WI38 (cell line): ENCODE results near the gene TMTC2.

Experiments used
- H3K4me3 ChIP-seq: 2 replicates; pipeline ENCODE4 v1.5.1; 2011; ENCODE audit warnings: low read depth, mild to moderate bottlenecking, control low read depth, low read length
- TF ChIP-seq, protein P1 (sequence below): IDR thresholded peaks from 2 replicates; pipeline ENCODE4 v1.5.1; 2012; ENCODE audit warnings: low read depth, mild to moderate bottlenecking, control low read depth, low read length

TMTC2 gene

DNA sequence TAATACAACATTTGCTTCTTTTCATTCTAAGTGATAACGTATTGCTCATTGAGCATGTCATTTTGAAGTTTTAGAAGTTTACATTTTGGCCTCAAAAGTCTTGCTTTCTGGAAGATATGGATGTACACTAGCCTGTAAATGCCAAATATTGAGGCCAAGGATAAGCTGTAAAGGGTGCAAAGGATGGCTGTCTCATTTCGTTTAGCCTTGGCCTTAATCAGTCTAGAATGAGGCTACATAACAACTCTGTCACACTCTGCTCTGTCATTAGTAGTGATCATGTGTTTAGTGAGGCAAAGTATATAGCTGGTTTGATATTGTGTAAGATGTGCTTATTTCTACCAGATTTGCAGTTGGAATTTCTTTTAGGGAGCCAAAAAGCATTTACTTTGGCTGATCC, 344.5 kb downstream of the TMTC2 start:
- H3K4me3 ChIP-seq, result no peak overlapping the region
- TF ChIP-seq, protein P1, sequence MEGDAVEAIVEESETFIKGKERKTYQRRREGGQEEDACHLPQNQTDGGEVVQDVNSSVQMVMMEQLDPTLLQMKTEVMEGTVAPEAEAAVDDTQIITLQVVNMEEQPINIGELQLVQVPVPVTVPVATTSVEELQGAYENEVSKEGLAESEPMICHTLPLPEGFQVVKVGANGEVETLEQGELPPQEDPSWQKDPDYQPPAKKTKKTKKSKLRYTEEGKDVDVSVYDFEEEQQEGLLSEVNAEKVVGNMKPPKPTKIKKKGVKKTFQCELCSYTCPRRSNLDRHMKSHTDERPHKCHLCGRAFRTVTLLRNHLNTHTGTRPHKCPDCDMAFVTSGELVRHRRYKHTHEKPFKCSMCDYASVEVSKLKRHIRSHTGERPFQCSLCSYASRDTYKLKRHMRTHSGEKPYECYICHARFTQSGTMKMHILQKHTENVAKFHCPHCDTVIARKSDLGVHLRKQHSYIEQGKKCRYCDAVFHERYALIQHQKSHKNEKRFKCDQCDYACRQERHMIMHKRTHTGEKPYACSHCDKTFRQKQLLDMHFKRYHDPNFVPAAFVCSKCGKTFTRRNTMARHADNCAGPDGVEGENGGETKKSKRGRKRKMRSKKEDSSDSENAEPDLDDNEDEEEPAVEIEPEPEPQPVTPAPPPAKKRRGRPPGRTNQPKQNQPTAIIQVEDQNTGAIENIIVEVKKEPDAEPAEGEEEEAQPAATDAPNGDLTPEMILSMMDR, result no peak

DNA sequence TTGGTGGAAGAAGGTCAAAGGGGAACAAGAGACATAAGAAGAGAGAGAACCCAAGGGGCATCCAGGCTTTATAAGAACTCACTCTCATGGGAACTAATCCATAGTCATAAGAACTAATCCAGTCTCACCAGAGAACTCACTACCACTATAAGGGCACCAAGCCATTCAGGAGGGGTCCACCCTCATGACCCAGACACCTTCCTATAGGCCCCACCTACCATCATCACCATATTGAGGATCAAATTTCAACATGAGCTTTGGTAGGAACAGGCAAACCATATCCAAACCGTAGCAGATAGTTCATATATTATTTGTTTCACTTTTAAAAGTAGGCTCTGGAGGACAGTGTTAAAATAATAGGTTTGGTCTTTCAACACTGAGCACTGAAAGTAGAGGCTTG, 350.1 kb downstream of the TMTC2 start:
- TF ChIP-seq, protein P1, result no peak

DNA sequence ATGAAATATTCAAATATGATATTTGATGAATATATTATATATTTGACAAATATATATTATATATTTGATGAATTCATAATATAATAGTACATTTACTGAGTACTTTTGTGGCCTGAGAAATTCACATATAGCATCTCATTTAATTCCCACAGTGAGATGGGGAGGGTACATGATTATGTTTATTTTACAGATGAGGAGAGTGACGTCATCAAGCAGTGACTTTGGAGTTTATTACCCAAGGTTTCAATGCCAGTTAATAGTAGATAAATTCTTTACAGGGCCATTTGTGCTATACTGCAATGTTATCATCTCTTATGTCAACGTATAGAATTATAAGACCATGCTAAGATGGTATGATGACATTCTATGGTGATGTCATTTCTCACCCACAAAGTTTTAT, 352.7 kb downstream of the TMTC2 start:
- TF ChIP-seq, protein P1, result no peak
- no peak overlapping the region for H3K4me3 ChIP-seq

More for the DNA sequence above, 350.1 kb downstream of the TMTC2 start:
- H3K4me3 ChIP-seq, result no peak overlapping the region

DNA sequence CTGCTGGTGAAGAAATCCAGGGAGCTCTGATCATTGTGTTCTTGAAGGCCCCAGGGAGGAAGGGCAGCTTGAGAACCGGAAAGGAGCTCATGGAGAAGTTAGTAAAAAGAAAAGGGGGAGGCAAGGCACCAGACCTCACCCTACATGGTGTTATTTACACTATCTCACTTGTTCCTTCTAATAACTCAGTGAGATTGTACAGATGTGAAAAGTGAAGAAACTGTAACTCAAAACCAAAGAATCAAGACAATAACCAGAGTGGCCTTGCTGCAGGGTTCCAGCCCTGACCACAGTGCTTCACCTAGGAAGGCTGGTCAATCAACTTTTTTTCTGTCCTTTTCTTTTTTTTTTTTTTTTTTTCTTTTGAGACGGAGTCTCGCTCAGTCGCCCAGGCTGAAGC, 353.6 kb downstream of the TMTC2 start:
- TF ChIP-seq, protein P1, result no peak

DNA sequence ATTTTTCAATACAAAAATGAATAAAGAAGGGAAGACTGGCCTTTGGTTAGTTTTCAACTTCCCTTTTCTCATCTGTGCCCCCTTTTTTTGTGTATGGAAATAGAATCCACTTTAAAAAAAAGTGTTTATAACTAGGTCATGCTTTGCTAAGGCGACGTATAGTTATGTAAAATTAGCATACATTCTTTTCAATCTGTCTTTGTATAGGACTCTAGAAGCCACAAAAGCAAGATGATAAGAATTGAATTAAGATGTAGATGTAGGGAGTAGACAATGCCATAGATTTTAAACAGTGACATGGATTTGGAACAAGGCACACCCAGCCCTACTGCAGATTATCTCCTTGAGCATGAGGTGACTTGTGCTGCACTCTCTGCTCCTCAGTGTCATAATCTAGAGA, 354.3 kb downstream of the TMTC2 start:
- TF ChIP-seq, protein P1, result no peak
- H3K4me3 ChIP-seq, result no peak overlapping the region

More for the DNA sequence above, 353.6 kb downstream of the TMTC2 start:
- H3K4me3 ChIP-seq, result no peak overlapping the region

DNA sequence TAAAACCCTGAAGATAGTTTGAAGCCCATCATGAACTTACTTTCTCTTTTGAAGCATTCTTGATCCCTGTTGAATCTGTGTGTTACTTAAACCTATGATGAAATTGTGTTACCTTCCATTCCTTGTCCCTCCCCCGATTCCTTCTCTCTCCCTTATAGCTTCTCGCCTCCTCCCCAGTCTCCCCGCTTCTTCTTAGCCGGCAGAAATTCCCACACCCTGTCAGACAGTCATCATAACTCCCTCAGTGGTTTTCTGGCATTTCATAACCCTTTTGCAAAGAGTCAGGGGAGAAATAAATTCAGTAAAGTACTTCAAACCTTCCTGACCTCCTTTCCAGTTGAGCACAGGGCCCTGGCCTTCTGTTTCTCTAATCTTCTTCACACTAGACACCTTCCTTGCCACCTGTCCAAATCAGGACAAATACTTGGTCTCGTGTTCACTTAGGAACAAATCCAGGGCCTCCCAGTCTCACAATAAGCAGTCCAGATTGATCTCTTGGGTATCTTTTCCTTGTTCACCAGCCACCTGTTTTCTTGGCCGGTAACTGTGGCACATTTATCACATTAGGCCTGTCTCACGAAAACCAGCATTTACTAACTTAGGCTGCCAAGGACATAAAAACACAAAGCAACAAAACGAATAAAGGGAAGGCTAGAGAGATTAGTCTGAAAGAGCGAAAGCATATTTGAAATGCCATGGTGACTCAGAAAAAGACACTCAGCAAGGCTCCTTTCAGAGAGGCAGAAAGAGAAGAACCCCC, 355.9 kb downstream of the TMTC2 start:
- TF ChIP-seq, protein P1, result no peak

DNA sequence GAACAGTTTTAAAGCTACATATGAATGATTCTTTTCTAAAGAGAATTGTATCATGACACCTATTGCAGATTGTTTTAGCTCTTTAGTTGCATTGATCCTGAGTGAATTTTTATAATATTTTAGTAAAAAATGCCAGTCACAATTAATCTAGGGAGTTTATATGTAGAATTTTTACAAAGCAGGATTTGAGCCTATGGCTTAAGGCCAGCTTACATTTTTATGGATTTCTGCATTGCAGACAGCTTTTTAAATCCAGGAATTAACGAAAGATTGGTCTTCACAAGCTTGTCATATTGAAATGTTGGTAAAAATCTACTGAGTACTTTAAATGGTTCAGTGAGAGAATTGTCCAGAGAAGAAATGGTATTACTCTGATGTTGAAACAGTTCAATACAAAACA, 358.0 kb downstream of the TMTC2 start:
- no peak overlapping the region for H3K4me3 ChIP-seq
- TF ChIP-seq, protein P1, result no peak

More for the DNA sequence above, 355.9 kb downstream of the TMTC2 start:
- H3K4me3 ChIP-seq, result no peak overlapping the region
